ENCODE data around the gene CFAP46. TPM values are rescaled to one million over a fixed set of nuclear protein-coding genes. Genes with fewer than 3 reads are reported as not detected.

Gene CFAP46
- total and polyA plus RNA-seq, 10 of the 15 experiments (the other 5 are each of a cell fraction or from before 2014, with no cell fraction given): 0.01 to 0.18 (median 0.03) TPM; not detected in 7

DNA sequence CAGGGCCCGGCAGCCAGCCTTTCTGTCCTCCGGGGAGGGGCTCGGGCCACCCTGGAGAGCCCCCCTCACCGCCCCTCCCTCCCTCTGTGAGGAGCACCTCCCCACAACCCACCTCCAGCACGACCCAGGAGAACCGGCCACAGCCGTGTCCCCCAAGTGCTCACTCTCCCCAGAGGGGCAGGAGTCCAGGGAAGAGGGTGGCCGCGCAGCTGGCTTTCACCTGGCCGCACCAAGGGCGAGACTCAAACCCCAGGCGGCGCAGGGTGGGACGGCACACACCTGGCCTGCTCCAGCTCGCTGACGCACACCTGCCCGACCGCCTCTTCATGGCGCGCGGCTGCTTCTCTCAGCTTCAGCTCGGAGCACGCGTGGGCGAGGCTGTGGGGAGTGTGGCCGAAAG lies 73.4 kb downstream of the CFAP46 start:
- H3K36me3 ChIP-seq (ENCODE audit: control insufficient read depth in 2 of 2, insufficient read depth in 2 of 2, low read length in 1 of 2): no peaks in the 10 kb centered on the region
- no peak overlapping the region for H3K4me3 ChIP-seq
- H3K27me3 ChIP-seq (replicated peaks in 1 of 2; ENCODE audit: control insufficient read depth in 2 of 2, insufficient read depth in 2 of 2, low read length in 1 of 2): no peaks in the 10 kb centered on the region
- ChIA-PET SMC1A (ENCODE audit: uncharacterized antibody, unreplicated experiment) (no interaction called here), CTCF (no interaction called here), RAD21 (ENCODE audit: unreplicated experiment) (no interaction called here), POLR2A (no interaction called here)
- H2AFZ ChIP-seq (ENCODE audit: control insufficient read depth, low read depth, low read length): no peak overlapping the region
- no peak overlapping the region for H3K9ac ChIP-seq (ENCODE audit: control insufficient read depth, insufficient read depth, low read length)
- no peak overlapping the region for H3K27ac ChIP-seq (ENCODE audit: control insufficient read depth, insufficient read depth)
- no peak overlapping the region for H3K4me2 ChIP-seq (ENCODE audit: control insufficient read depth, insufficient read depth)
- no peaks in the 10 kb centered on the region for H4K20me1 ChIP-seq (ENCODE audit: control insufficient read depth, insufficient read depth)
- in situ Hi-C loops (cut with MboI): no loop called here
- 73% methylated on average over 21 of the region's 26 CpGs for WGBS (ENCODE audit: insufficient coverage, insufficient replicate concordance, low lambda C conversion rate, missing lambda C conversion rate)
- BruUV-seq (replicated peaks): no TSS peak
- no peaks in the 10 kb centered on the region for H3K4me1 ChIP-seq (ENCODE audit: control insufficient read depth, insufficient read depth, low read length)
- DNase-seq (ENCODE audit: low read depth, low spot score) (no peak), ATAC-seq (no peak), FAIRE-seq (no peak)
- intact Hi-C loops (cut with micrococcal nuclease; ENCODE audit: unreplicated experiment): no loop called here
- H3K9me3 ChIP-seq (replicated peaks; ENCODE audit: control insufficient read depth, insufficient read depth, low read length): no peaks in the 10 kb centered on the region
- no peaks in the 10 kb centered on the region for H3K79me2 ChIP-seq (ENCODE audit: control insufficient read depth, insufficient read depth, low read length)
- no peak for TF ChIP-seq CEBPB (IDR thresholded peaks at IDR 0.05; ENCODE audit: borderline replicate concordance in 1 of 2, low read depth in 2 of 2, low read length in 2 of 2)
- TF ChIP-seq GABPA (IDR thresholded peaks at IDR 0.05; ENCODE audit: low read depth): no peak
- no peak for TF ChIP-seq IRF3 (IDR thresholded peaks at IDR 0.05)
- no peak for TF ChIP-seq YY1 (IDR thresholded peaks at IDR 0.05; ENCODE audit: low read depth, low read length)

DNA sequence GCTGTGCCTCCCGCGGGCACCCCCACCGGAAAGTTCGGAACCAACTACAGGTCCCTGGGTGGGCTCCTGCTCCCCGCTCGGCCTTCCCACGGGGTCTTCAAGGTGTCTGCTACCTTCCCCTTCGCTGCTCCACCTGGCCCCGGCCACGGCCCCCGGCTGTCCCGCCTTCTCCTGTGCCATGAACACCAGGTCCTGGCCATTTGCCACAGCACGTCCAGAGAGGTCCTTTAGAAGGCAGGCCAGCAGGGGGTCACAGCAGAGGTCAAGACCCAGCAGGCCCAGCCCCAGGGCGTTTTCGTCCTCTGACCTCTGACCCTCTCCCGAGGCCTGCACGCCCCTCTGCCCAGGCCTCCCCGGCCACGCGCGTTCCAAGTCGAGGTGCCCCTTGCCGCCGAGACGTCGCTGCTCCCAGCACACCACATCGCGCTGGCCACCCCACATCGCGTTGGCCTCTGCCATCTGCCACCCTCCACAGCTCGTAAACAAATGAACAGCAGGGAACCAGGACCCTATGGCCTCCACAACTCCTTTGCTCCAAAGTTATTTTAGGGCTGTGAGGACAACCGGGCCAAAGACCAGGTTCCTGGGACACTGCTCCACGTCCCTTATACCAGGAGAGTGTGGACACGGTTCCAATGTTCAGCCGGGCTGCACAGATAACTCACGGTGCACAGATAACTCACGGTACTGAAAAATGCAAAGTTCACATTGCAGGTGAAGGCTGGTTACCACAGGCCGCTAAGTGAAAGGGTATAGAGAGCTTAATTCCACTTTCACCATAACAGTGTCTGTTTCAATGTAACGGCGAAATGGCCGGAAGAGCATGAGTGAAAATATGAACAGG lies 74.3 kb downstream of the CFAP46 start:
- DNase-seq (ENCODE audit: low read depth, low spot score): no peak
- SMC1A ChIA-PET (ENCODE audit: uncharacterized antibody, unreplicated experiment): no interaction called here
- POLR2A ChIA-PET: no interaction called here
- 53% methylated on average over 41 of the region's 41 CpGs for WGBS (ENCODE audit: insufficient coverage, insufficient replicate concordance, low lambda C conversion rate, missing lambda C conversion rate)
- Histone ChIP-seq H3K27me3 (replicated peaks in 1 of 2; ENCODE audit: control insufficient read depth in 2 of 2, insufficient read depth in 2 of 2, low read length in 1 of 2) (no peaks in the 10 kb centered on the region), H4K20me1 (ENCODE audit: control insufficient read depth, insufficient read depth) (no peaks in the 10 kb centered on the region), H3K27ac (ENCODE audit: control insufficient read depth, insufficient read depth) (no peak overlapping the region), H3K9ac (ENCODE audit: control insufficient read depth, insufficient read depth, low read length) (no peak overlapping the region), H3K9me3 (replicated peaks; ENCODE audit: control insufficient read depth, insufficient read depth, low read length) (no peaks in the 10 kb centered on the region), H3K36me3 (ENCODE audit: control insufficient read depth in 2 of 2, insufficient read depth in 2 of 2, low read length in 1 of 2) (no peaks in the 10 kb centered on the region), H3K79me2 (ENCODE audit: control insufficient read depth, insufficient read depth, low read length) (no peaks in the 10 kb centered on the region), H3K4me2 (ENCODE audit: control insufficient read depth, insufficient read depth) (no peak overlapping the region), H3K4me3 (no peak overlapping the region), H2AFZ (ENCODE audit: control insufficient read depth, low read depth, low read length) (no peak overlapping the region), H3K4me1 (ENCODE audit: control insufficient read depth, insufficient read depth, low read length) (no peaks in the 10 kb centered on the region)
- no peak for FAIRE-seq
- in situ Hi-C loops (cut with MboI) (no loop called here), intact Hi-C loops (cut with micrococcal nuclease; ENCODE audit: unreplicated experiment) (no loop called here)
- CTCF ChIA-PET: no interaction called here
- no peak for ATAC-seq
- BruUV-seq (replicated peaks): no TSS peak
- RAD21 ChIA-PET (ENCODE audit: unreplicated experiment): no interaction called here
- no peak for TF ChIP-seq IKZF2 (IDR thresholded peaks at IDR 0.05)
- TF ChIP-seq CUX1 (IDR thresholded peaks at IDR 0.05; ENCODE audit: insufficient replicate concordance, low read depth, low read length): no peak
- no peak for TF ChIP-seq PAX8 (IDR thresholded peaks at IDR 0.05)
